ENCODE data around the gene CRACR2A.

CRACR2A gene

DNA sequence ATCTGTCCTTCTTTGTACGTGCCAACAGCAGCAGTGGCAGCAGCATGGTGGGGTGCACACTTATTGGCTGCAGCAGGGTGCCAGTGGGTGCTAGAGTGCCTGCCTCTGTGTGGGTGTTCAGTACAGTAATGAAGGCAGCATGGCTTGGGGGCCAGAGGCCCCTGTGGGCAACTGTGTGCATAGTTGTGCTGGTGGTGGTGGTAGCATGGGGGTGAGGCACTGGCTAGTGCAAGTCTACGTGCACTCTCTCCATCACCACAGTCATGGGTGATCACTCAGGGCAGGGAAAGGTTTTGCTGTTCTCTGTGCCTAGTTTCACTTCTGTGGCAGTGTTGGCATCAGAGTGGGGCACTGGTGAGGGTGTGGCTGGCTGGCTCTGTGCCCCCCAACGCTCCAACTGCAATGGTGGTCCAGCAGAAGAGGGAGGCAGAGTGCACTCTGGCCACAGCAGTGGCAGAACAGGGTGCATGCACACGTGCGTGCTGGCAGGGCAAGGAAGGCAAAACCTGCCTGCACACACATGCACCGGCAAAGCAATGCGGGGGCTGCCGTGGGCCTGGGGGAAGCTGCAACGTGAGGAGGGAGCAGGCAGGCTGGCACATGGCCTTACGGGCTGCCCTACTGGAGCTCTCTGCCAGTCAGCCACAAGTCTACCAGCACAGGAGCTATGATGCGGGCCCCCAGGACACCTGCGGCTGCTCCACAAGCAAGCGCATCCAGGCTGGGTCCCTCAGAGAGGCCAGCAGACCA, 60.1 kb downstream of the CRACR2A start:
- in situ Hi-C loops (cut with MboI; ENCODE audit: low sequenced_read_pairs) = no loop called here

- in situ Hi-C loops (cut with MboI; ENCODE audit: low sequenced_read_pairs) = no loop called here
Observed at GRCh38 chr12:3686463-3686862, 66.4 kb downstream of the CRACR2A start.

DNA sequence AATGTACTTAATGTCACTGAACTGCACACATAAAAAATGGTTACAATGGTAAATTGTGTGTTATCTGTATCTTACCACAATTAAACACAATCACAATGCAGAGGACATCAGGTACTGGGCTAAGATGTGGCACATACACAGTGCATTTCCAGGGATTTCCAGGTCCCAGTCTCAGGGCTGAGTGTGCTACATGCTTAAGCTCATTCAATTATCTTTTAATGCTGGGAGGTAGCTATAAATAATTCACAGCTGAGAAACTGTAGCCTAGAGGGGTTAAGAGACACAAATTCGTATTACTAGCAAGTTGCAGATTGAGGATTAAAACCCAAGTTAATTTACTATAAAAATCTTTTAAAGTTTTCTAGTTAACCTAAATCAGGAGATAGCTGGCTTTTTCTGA, 67.1 kb downstream of the CRACR2A start:
- in situ Hi-C loops (cut with MboI; ENCODE audit: low sequenced_read_pairs) = no loop called here

- in situ Hi-C loops (cut with MboI; ENCODE audit: low sequenced_read_pairs) = no loop called here
Observed at GRCh38 chr12:3684449-3685051, 68.4 kb downstream of the CRACR2A start.

- in situ Hi-C loops (cut with MboI; ENCODE audit: low sequenced_read_pairs) = no loop called here
Observed at GRCh38 chr12:3683670-3684069, 69.2 kb downstream of the CRACR2A start.

- in situ Hi-C loops (cut with MboI; ENCODE audit: low sequenced_read_pairs) = no loop called here
Observed at GRCh38 chr12:3681595-3682061, 71.3 kb downstream of the CRACR2A start.

GRCh38 chr12:3680919-3681594, 71.9 kb downstream of the CRACR2A start:
- in situ Hi-C loops (cut with MboI; ENCODE audit: low sequenced_read_pairs) = no loop called here

DNA sequence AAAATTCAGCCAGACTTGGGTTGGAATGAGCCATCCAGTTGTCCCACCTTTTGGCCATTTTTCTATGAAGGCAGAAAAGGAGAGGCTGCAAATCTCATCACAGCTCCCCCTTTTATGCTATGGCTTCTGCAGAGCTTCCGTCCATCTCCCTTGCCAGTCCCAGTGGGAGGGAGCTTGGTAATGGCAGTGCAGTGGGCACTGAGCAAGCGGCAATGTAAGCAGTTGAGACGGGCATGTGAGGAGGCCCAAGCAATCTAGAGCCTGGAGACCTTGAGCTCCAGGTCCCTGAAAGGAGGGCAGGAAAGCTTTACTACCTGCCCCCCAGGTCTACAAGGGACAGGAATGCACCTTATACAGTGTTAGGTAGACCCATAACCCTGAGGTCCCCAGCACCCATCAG, 73.1 kb downstream of the CRACR2A start:
- in situ Hi-C loops (cut with MboI; ENCODE audit: low sequenced_read_pairs) = no loop called here

GRCh38 chr12:3677609-3678008, 75.3 kb downstream of the CRACR2A start:
- in situ Hi-C loops (cut with MboI; ENCODE audit: low sequenced_read_pairs) = no loop called here

GRCh38 chr12:3673981-3674708, 78.8 kb downstream of the CRACR2A start:
- in situ Hi-C loops (cut with MboI; ENCODE audit: low sequenced_read_pairs) = no loop called here

- in situ Hi-C loops (cut with MboI; ENCODE audit: low sequenced_read_pairs) = no loop called here
Observed at GRCh38 chr12:3672113-3672509, 80.8 kb downstream of the CRACR2A start.

DNA sequence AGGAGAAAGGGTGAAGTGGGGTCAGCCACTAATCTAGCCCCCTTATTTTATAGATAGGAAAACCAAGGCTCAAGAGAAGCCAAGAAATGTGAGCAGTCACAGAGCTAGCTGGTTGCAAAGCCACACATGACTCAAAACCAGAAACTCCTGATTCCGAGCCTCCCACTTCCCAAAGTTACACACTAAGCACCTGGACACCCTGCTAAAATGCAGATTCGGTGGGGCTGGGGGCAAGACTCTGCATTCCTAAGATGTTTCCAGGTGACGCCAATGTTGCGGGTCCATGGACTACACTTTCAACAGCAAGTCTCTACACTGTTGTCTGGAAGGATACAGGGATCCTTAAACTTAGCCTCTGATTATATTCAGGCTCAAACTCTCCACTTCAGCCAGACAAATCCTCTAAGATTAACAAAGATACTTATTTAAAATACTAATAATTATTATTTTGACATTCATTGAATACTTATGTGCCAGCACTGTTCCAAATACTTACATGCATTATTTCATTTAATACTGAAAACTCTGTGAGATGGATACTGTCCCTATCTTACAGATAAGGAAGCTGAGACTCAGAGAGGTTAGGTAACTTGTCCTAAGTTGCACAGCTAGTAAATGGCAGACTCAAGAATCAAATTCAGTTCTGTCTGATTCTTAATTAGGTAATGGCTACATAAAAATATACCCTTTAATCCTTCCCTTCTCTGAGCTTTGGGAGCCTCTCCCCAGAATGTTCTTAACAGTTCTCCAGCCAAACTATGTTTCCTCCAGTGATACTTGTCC, 81.4 kb downstream of the CRACR2A start:
- in situ Hi-C loops (cut with MboI; ENCODE audit: low sequenced_read_pairs) = no loop called here

DNA sequence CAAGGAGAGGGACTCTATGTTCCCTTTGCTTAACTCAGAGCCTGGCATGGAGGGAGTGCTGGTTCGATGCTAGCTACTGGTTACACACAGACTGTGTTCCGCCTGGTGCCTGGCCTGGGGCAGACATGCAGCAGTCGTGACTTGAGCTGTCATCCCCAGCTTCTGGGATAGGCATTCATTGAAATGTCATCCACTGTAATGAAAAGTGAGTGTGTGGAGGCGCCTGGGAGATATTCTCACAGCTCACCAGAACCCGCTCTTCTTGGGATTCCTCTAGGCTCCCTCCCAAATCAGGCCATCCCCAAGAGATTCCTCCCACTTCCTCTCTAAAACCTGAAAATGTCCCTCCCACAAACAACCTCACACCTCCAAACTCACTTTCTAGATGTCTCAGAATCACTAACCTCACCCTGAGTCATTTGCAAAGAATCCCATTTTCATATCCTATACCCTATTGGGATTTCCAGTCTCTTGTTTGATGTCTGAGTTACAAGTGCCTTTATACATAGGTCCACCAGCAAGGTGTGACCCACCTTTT, 82.8 kb downstream of the CRACR2A start:
- in situ Hi-C loops (cut with MboI; ENCODE audit: low sequenced_read_pairs) = no loop called here

GRCh38 chr12:3669594-3669993, 83.3 kb downstream of the CRACR2A start:
- in situ Hi-C loops (cut with MboI; ENCODE audit: low sequenced_read_pairs) = no loop called here

GRCh38 chr12:3668479-3669165, 84.3 kb downstream of the CRACR2A start:
- in situ Hi-C loops (cut with MboI; ENCODE audit: low sequenced_read_pairs) = no loop called here

- in situ Hi-C loops (cut with MboI; ENCODE audit: low sequenced_read_pairs) = no loop called here
Observed at GRCh38 chr12:3667485-3667884, 85.4 kb downstream of the CRACR2A start.

GRCh38 chr12:3666441-3666840, 86.5 kb downstream of the CRACR2A start:
- in situ Hi-C loops (cut with MboI; ENCODE audit: low sequenced_read_pairs) = no loop called here

DNA sequence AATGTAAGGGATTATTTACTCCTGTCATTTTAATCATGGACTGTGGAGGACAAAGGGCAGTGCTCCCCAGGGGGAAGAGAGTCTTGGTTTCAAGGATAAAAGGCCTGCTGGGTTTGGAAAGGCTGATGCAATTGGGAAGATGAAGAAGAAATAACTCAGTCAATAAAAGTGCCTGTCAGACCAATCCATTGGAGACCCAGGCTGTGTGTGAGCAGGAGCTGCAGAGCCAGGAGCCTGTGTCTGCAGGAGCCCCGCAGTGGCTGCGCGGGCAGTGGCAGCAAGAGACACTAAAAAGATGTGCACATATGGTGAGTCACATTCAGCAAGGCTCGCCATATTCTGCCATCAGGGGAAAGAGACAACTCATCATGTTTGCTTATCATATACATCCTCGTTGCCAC, 90.4 kb downstream of the CRACR2A start:
- in situ Hi-C loops (cut with MboI; ENCODE audit: low sequenced_read_pairs) = no loop called here

GRCh38 chr12:3661028-3661427, 91.9 kb downstream of the CRACR2A start:
- in situ Hi-C loops (cut with MboI; ENCODE audit: low sequenced_read_pairs) = no loop called here

Data from HL-60/S4 treated with phorbol 12-myristate 13-acetate at 8.2 ng/mL for 4 days and 3 days (cell line).